Neural cell (in vitro differentiated cells): Measurements from ENCODE around the gene GIPC3. TPM values are rescaled to one million over a fixed set of nuclear protein-coding genes. Genes with fewer than 3 reads are reported as not detected.

Source experiments
- H2AFZ ChIP-seq: fragments of 200-600, 300-800 bp; sonication (generic), shearing (Covaris generic); 2 replicates; pipeline ENCODE4 v1.6.0; 2014; ENCODE audit warnings: low read depth, mild to moderate bottlenecking, antibody characterized with exemption, low read length, moderate library complexity
- H3F3A ChIP-seq: fragments of 200-600 bp; shearing (Covaris generic); 2 replicates; pipeline ENCODE4 v1.6.1; 2016; ENCODE audit warnings: mild to moderate bottlenecking, moderate library complexity, mixed read lengths, antibody characterized with exemption, low read length; ENCODE audit not compliant: insufficient read depth, poor library complexity, severe bottlenecking
- H3K27ac ChIP-seq: fragments of 200-600, 300-800 bp; sonication (generic), shearing (Covaris generic); 2 replicates; pipeline ENCODE4 v1.5.1; 2014; ENCODE audit warnings: mild to moderate bottlenecking, low read length, moderate library complexity
- H3K27me3 ChIP-seq: fragments of 300-800, 200-600 bp; sonication (generic), shearing (Covaris generic); 2 replicates; pipeline ENCODE4 v1.6.0; 2014; ENCODE audit warnings: mild to moderate bottlenecking, low read depth, low read length, moderate library complexity; ENCODE audit not compliant: insufficient read depth
- H3K36me3 ChIP-seq: fragments of 300-800, 200-600 bp; sonication (generic), shearing (Covaris generic); 2 replicates; pipeline ENCODE4 v1.5.1; 2014; ENCODE audit warnings: mild to moderate bottlenecking, antibody characterized with exemption, low read length, moderate library complexity; ENCODE audit not compliant: insufficient read depth
- H3K4me2 ChIP-seq: fragments of 300-800, 200-600 bp; sonication (generic), shearing (Covaris generic); 2 replicates; pipeline ENCODE4 v1.6.0; 2014; ENCODE audit warnings: mild to moderate bottlenecking, low read length
- H3K4me3 ChIP-seq: fragments of 300-800, 200-600 bp; sonication (generic), shearing (Covaris generic); 2 replicates; pipeline ENCODE4 v1.5.1; 2014; ENCODE audit warnings: mild to moderate bottlenecking, low read length, moderate library complexity
- H3K79me2 ChIP-seq: fragments of 200-600 bp; shearing (Covaris generic); replicated peaks from 2 replicates; pipeline ENCODE4 v1.6.0; 2014; ENCODE audit warnings: mild to moderate bottlenecking, low read length, moderate library complexity; ENCODE audit not compliant: insufficient read depth
- H3K9ac ChIP-seq: fragments of 300-800, 200-600 bp; sonication (generic), shearing (Covaris generic); 2 replicates; pipeline ENCODE4 v1.6.1; 2016; ENCODE audit warnings: mild to moderate bottlenecking, low read length, mixed read lengths
- H3K9me2 ChIP-seq: fragments of 200-600 bp; shearing (Covaris generic); 2 replicates; pipeline ENCODE4 v1.6.1; 2016; ENCODE audit warnings: mild to moderate bottlenecking, low read length, mixed read lengths; ENCODE audit not compliant: insufficient read depth
- H3K9me3 ChIP-seq: fragments of 200-600, 300-800 bp; sonication (generic), shearing (Covaris generic); 2 replicates; pipeline ENCODE4 v1.6.1; 2016; ENCODE audit warnings: mild to moderate bottlenecking, mixed run types, low read length, moderate library complexity, mixed read lengths
- H4K20me1 ChIP-seq: fragments of 200-600 bp; shearing (Covaris generic); 2 replicates; pipeline ENCODE4 v1.6.1; 2016; ENCODE audit warnings: mild to moderate bottlenecking, mixed run types; ENCODE audit not compliant: insufficient read depth
- EP300 ChIP-seq: fragments of 450-650 bp; conservative IDR thresholded peaks from 2 replicates; pipeline ENCODE4 v1.6.1; 2014; ENCODE audit warnings: antibody characterized with exemption, mild to moderate bottlenecking, moderate library complexity; ENCODE audit not compliant: poor library complexity, severe bottlenecking
- EZH2 ChIP-seq: fragments of 200-600, 300-800 bp; shearing (Covaris generic), sonication (generic); IDR thresholded peaks from 2 replicates; pipeline ENCODE4 v1.6.1; 2014; ENCODE audit warnings: antibody characterized with exemption, low read length, borderline replicate concordance, mild to moderate bottlenecking; ENCODE audit not compliant: insufficient read depth, poor library complexity, severe bottlenecking
- MXI1 ChIP-seq: fragments of 450-650 bp; conservative IDR thresholded peaks from 2 replicates; pipeline ENCODE4 v1.6.1; 2014; ENCODE audit warnings: antibody characterized with exemption, mild to moderate bottlenecking; ENCODE audit not compliant: poor library complexity, severe bottlenecking
- POLR2AphosphoS5 ChIP-seq: IDR thresholded peaks from 2 replicates; pipeline ENCODE4 v1.6.1; 2012
- RAD21 ChIP-seq: fragments of 450-650 bp; conservative IDR thresholded peaks from 2 replicates; pipeline ENCODE4 v1.6.1; 2014; ENCODE audit warnings: antibody characterized with exemption, mild to moderate bottlenecking, moderate library complexity
- SMC3 ChIP-seq: fragments of 450-650 bp; conservative IDR thresholded peaks from 2 replicates; pipeline ENCODE4 v1.6.1; 2014; ENCODE audit warnings: antibody characterized with exemption, mild to moderate bottlenecking, moderate library complexity; ENCODE audit not compliant: poor library complexity
- TAF1 ChIP-seq: IDR thresholded peaks from 2 replicates; pipeline ENCODE4 v1.6.1; 2012; ENCODE audit warnings: low read depth
- polyA plus RNA-seq: library from polyadenylated mRNA; depleted of rRNA; stranded (reverse); fragments of >200 nt; gene quantifications from 2 replicates; pipeline ENCODE4 v1.2.3, GENCODE V29; 2014
- TF ChIP-seq, protein P1 (sequence below): fragments of 450-650 bp; IDR thresholded peaks from 2 replicates; pipeline ENCODE4 v1.5.1; 2014; ENCODE audit warnings: antibody characterized with exemption, mild to moderate bottlenecking, moderate library complexity; ENCODE audit not compliant: poor library complexity, severe bottlenecking
- TF ChIP-seq, protein P2 (sequence below): IDR thresholded peaks from 2 replicates; pipeline ENCODE4 v1.6.1; 2012; ENCODE audit warnings: borderline replicate concordance

Gene GIPC3
- polyA plus RNA-seq, 1 donor from 2014 or later: not detected

DNA sequence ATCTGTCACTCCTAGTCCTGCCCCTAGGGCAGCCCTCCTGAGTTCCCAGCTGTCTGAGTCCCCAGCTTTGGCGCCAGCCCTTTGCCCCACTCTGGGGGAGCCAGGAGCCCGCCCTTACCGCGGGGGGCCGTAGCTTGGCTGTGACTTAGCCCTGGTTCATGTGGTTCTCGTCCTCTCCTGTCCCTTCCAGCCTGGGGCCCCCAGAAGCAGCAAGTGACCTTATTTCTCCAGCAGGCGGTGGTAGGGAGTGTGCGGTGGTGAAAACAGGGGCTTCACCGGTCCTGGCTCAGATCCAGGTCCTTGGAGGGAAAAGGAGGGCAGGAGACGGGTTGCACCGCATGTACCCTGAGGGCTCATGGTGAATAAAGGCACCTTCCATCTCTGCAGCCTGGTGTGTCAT is 7.9 kb downstream of the GIPC3 start:
- Histone ChIP-seq H3K4me2 (no peak overlapping the region), H3K4me3 (no peak overlapping the region), H3K27ac (no peak overlapping the region), H3K9me3 (no peaks in the 10 kb centered on the region), H4K20me1 (no peaks in the 10 kb centered on the region), H3K9ac (no peak overlapping the region), H3K27me3 (no peaks in the 10 kb centered on the region), H3F3A (no peaks in the 10 kb centered on the region), H3K36me3 (no peaks in the 10 kb centered on the region), H3K9me2 (no peaks in the 10 kb centered on the region), H2AFZ (no peak overlapping the region), H3K79me2 (no peaks in the 10 kb centered on the region)
- TF ChIP-seq, protein P1, sequence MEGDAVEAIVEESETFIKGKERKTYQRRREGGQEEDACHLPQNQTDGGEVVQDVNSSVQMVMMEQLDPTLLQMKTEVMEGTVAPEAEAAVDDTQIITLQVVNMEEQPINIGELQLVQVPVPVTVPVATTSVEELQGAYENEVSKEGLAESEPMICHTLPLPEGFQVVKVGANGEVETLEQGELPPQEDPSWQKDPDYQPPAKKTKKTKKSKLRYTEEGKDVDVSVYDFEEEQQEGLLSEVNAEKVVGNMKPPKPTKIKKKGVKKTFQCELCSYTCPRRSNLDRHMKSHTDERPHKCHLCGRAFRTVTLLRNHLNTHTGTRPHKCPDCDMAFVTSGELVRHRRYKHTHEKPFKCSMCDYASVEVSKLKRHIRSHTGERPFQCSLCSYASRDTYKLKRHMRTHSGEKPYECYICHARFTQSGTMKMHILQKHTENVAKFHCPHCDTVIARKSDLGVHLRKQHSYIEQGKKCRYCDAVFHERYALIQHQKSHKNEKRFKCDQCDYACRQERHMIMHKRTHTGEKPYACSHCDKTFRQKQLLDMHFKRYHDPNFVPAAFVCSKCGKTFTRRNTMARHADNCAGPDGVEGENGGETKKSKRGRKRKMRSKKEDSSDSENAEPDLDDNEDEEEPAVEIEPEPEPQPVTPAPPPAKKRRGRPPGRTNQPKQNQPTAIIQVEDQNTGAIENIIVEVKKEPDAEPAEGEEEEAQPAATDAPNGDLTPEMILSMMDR: no peak
- TF ChIP-seq MXI1 (no peak), RAD21 (no peak), POLR2AphosphoS5 (no peak), EZH2 (no peak), SMC3 (no peak), EP300 (no peak), TAF1 (no peak)
- TF ChIP-seq, protein P2, sequence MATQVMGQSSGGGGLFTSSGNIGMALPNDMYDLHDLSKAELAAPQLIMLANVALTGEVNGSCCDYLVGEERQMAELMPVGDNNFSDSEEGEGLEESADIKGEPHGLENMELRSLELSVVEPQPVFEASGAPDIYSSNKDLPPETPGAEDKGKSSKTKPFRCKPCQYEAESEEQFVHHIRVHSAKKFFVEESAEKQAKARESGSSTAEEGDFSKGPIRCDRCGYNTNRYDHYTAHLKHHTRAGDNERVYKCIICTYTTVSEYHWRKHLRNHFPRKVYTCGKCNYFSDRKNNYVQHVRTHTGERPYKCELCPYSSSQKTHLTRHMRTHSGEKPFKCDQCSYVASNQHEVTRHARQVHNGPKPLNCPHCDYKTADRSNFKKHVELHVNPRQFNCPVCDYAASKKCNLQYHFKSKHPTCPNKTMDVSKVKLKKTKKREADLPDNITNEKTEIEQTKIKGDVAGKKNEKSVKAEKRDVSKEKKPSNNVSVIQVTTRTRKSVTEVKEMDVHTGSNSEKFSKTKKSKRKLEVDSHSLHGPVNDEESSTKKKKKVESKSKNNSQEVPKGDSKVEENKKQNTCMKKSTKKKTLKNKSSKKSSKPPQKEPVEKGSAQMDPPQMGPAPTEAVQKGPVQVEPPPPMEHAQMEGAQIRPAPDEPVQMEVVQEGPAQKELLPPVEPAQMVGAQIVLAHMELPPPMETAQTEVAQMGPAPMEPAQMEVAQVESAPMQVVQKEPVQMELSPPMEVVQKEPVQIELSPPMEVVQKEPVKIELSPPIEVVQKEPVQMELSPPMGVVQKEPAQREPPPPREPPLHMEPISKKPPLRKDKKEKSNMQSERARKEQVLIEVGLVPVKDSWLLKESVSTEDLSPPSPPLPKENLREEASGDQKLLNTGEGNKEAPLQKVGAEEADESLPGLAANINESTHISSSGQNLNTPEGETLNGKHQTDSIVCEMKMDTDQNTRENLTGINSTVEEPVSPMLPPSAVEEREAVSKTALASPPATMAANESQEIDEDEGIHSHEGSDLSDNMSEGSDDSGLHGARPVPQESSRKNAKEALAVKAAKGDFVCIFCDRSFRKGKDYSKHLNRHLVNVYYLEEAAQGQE: no peak

DNA sequence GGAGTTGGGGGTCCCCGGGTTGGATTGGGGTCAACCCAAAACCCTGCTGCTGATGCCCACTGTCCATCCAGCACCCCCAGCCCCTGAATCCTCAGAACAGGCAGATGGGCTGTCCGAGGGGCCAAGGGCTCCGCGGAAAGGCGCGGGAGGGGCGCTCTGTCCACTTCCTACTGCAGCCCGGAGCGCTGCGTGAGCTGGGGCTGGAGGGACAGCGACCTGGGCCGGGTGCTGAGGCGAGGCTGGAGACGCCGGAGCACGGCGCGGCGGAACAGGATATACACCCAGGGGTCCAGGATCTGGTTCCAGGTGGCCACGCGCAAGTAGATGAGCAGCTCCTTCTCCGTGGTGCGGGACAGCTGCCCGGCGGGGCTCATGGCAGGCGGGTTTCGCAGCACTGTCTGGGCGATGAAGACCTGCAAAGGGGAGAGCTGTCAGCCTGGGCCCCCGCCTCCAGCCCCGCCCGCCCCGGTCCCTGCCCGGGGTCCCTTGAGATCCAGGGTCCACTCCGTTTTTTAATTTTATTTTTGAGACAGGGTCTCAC is 10.3 kb downstream of the GIPC3 start:
- Histone ChIP-seq H3F3A (no peaks in the 10 kb centered on the region), H3K27me3 (no peaks in the 10 kb centered on the region), H3K27ac (no peak overlapping the region), H3K79me2 (no peaks in the 10 kb centered on the region), H2AFZ (no peak overlapping the region), H4K20me1 (no peaks in the 10 kb centered on the region), H3K36me3 (no peaks in the 10 kb centered on the region), H3K9me2 (no peaks in the 10 kb centered on the region), H3K9me3 (no peaks in the 10 kb centered on the region), H3K4me3 (no peak overlapping the region), H3K9ac (no peak overlapping the region), H3K4me2 (no peak overlapping the region)
- TF ChIP-seq SMC3 (no peak), MXI1 (no peak), POLR2AphosphoS5 (no peak), EP300 (no peak), EZH2 (no peak), RAD21 (no peak), TAF1 (no peak)
- TF ChIP-seq, protein P2: no peak
- TF ChIP-seq, protein P1: no peak
